Neural cell (in vitro differentiated cells): ENCODE data around the gene RRH.

ENCODE experiments used
- EZH2 ChIP-seq: fragments of 200-600, 300-800 bp; shearing (Covaris generic), sonication (generic); IDR thresholded peaks from 2 replicates; pipeline ENCODE4 v1.6.1; 2014; ENCODE audit warnings: antibody characterized with exemption, low read length, borderline replicate concordance, mild to moderate bottlenecking; ENCODE audit not compliant: insufficient read depth, poor library complexity, severe bottlenecking
- MXI1 ChIP-seq: fragments of 450-650 bp; conservative IDR thresholded peaks from 2 replicates; pipeline ENCODE4 v1.6.1; 2014; ENCODE audit warnings: antibody characterized with exemption, mild to moderate bottlenecking; ENCODE audit not compliant: poor library complexity, severe bottlenecking
- RAD21 ChIP-seq: fragments of 450-650 bp; conservative IDR thresholded peaks from 2 replicates; pipeline ENCODE4 v1.6.1; 2014; ENCODE audit warnings: antibody characterized with exemption, mild to moderate bottlenecking, moderate library complexity
- SMC3 ChIP-seq: fragments of 450-650 bp; conservative IDR thresholded peaks from 2 replicates; pipeline ENCODE4 v1.6.1; 2014; ENCODE audit warnings: antibody characterized with exemption, mild to moderate bottlenecking, moderate library complexity; ENCODE audit not compliant: poor library complexity
- TF ChIP-seq, protein P1 (sequence below): fragments of 450-650 bp; IDR thresholded peaks from 2 replicates; pipeline ENCODE4 v1.5.1; 2014; ENCODE audit warnings: antibody characterized with exemption, mild to moderate bottlenecking, moderate library complexity; ENCODE audit not compliant: poor library complexity, severe bottlenecking

GRCh38 chr4:109820563-109820962 lies 7.2 kb upstream of the RRH start:
- TF ChIP-seq RAD21 (no peak), EZH2 (no peak), MXI1 (no peak), SMC3 (no peak)
- TF ChIP-seq, protein P1, sequence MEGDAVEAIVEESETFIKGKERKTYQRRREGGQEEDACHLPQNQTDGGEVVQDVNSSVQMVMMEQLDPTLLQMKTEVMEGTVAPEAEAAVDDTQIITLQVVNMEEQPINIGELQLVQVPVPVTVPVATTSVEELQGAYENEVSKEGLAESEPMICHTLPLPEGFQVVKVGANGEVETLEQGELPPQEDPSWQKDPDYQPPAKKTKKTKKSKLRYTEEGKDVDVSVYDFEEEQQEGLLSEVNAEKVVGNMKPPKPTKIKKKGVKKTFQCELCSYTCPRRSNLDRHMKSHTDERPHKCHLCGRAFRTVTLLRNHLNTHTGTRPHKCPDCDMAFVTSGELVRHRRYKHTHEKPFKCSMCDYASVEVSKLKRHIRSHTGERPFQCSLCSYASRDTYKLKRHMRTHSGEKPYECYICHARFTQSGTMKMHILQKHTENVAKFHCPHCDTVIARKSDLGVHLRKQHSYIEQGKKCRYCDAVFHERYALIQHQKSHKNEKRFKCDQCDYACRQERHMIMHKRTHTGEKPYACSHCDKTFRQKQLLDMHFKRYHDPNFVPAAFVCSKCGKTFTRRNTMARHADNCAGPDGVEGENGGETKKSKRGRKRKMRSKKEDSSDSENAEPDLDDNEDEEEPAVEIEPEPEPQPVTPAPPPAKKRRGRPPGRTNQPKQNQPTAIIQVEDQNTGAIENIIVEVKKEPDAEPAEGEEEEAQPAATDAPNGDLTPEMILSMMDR, result no peak
